NOMO-1 (cell line): ENCODE results near the gene AUTS2.

Experiments
- DNase-seq, 2 experiments: peaks; one replicate each; lab custom pipeline; 2025; ENCODE audit not compliant: unreplicated experiment in 2 of 2; lab: John Stamatoyannopoulos, UW

AUTS2 gene

GRCh38 chr7:69754476-69754875 is 156.2 kb downstream of the AUTS2 start:
- DNase-seq = no peak

GRCh38 chr7:69756235-69756634 is 158.0 kb downstream of the AUTS2 start:
- DNase-seq = no peak

GRCh38 chr7:69757528-69757927 is 159.3 kb downstream of the AUTS2 start:
- no peak for DNase-seq

GRCh38 chr7:69757981-69758430 is 159.7 kb downstream of the AUTS2 start:
- DNase-seq = no peak

GRCh38 chr7:69759373-69759772 is 161.1 kb downstream of the AUTS2 start:
- DNase-seq = no peak

GRCh38 chr7:69761290-69761922 is 163.1 kb downstream of the AUTS2 start:
- DNase-seq = no peak

GRCh38 chr7:69762821-69763352 is 164.6 kb downstream of the AUTS2 start:
- DNase-seq = no peak

- DNase-seq = no peak
Measured at GRCh38 chr7:69763513-69763912, 165.2 kb downstream of the AUTS2 start.

GRCh38 chr7:69764147-69764546 is 165.9 kb downstream of the AUTS2 start:
- DNase-seq = no peak

GRCh38 chr7:69764681-69765080 is 166.4 kb downstream of the AUTS2 start:
- no peak for DNase-seq

GRCh38 chr7:69765879-69766278 is 167.6 kb downstream of the AUTS2 start:
- no peak for DNase-seq

GRCh38 chr7:69768986-69769595 is 170.8 kb downstream of the AUTS2 start:
- DNase-seq = no peak

GRCh38 chr7:69769826-69770225 is 171.6 kb downstream of the AUTS2 start:
- DNase-seq = no peak

- no peak for DNase-seq
Measured at GRCh38 chr7:69770613-69771012, 172.3 kb downstream of the AUTS2 start.

- DNase-seq = no peak
Measured at GRCh38 chr7:69772718-69773436, 174.6 kb downstream of the AUTS2 start.

- no peak for DNase-seq
Measured at GRCh38 chr7:69773535-69774225, 175.4 kb downstream of the AUTS2 start.

GRCh38 chr7:69775231-69775771 is 177.0 kb downstream of the AUTS2 start:
- DNase-seq = no peak

GRCh38 chr7:69776611-69777010 is 178.3 kb downstream of the AUTS2 start:
- DNase-seq = no peak

GRCh38 chr7:69778138-69778537 is 179.9 kb downstream of the AUTS2 start:
- DNase-seq = no peak

- no peak for DNase-seq
Measured at GRCh38 chr7:69780379-69780778, 182.1 kb downstream of the AUTS2 start.

- DNase-seq = no peak
Measured at GRCh38 chr7:69781412-69781846, 183.2 kb downstream of the AUTS2 start.
